Suprapubic skin (tissue), 4 donors: Measurements from ENCODE around the gene TMEM91. TPM values are rescaled to one million over a fixed set of nuclear protein-coding genes. Genes with fewer than 3 reads are reported as not detected.

Source experiments
- DNase-seq, 2 donors: peaks; one replicate each; pipeline ENCODE4 v3.0.0-alpha.2; 2019; ENCODE audit warnings: low spot score in 2 of 2
- H3K27ac ChIP-seq: fragments of 200-600 bp; sonication (generic); one replicate; pipeline ENCODE4 v1.5.1; 2019
- H3K27me3 ChIP-seq: fragments of 200-600 bp; sonication (generic); one replicate; pipeline ENCODE4 v1.5.1; 2019
- H3K36me3 ChIP-seq: fragments of 200-600 bp; sonication (generic); one replicate; pipeline ENCODE4 v1.5.1; 2019
- H3K4me1 ChIP-seq: fragments of 200-600 bp; sonication (generic); one replicate; pipeline ENCODE4 v1.5.1; 2019
- H3K4me3 ChIP-seq: fragments of 200-600 bp; sonication (generic); one replicate; pipeline ENCODE4 v1.5.1; 2019; ENCODE audit warnings: mild to moderate bottlenecking
- H3K9me3 ChIP-seq: fragments of 200-600 bp; sonication (generic); one replicate; pipeline ENCODE4 v1.5.1; 2019
- CTCF ChIP-seq, 2 donors: fragments of 200-600 bp in 1 of 2; fragments of 450-650 bp in 1 of 2; sonication (generic) in 1 of 2; IDR thresholded peaks; one replicate each; pipeline ENCODE4 v1.5.1; 2016 to 2019; ENCODE audit warnings: antibody characterized with exemption in 2 of 2, mild to moderate bottlenecking in 1 of 2, moderate library complexity in 1 of 2
- EP300 ChIP-seq: sonication (generic); formaldehyde crosslinking; IDR thresholded peaks from one replicate; pipeline ENCODE4 v1.6.1; 2017; ENCODE audit warnings: antibody characterized with exemption
- POLR2A ChIP-seq, 2 donors: fragments of 450-650 bp; IDR thresholded peaks; one replicate each; pipeline ENCODE4 v1.6.1; 2017; ENCODE audit warnings: antibody characterized with exemption in 2 of 2, mild to moderate bottlenecking in 2 of 2, moderate library complexity in 2 of 2
- POLR2AphosphoS5 ChIP-seq, 3 donors: sonication (generic); formaldehyde crosslinking; IDR thresholded peaks; one replicate each; pipeline ENCODE4 v1.6.1; 2017; ENCODE audit warnings: antibody characterized with exemption in 3 of 3
- WGBS: methylation state at CpG from one replicate; pipeline ENCODE4 v1.1.5; 2018; 5-methylcytosine and 5-hydroxymethylcytosine counted together
- total RNA-seq, 4 donors: library from RNA; depleted of rRNA; stranded (reverse); fragments of >200 nt; gene quantifications; one replicate each; pipeline ENCODE4 v1.1.0, GENCODE V29; 2016

The TMEM91 gene
- total RNA-seq, 4 donors from 2014 or later, result 29.6 to 109 (median 88.1) TPM

- Histone ChIP-seq H3K27me3 (no peaks in the 10 kb centered on the region), H3K9me3 (no peaks in the 10 kb centered on the region), H3K27ac (no peak overlapping the region), H3K4me3 (peak overlapping the region; percentile 57), H3K4me1 (peaks cover 44% of the 10 kb centered on the region), H3K36me3 (peaks cover 60% of the 10 kb centered on the region)
- peak in 1 of 2 donors; percentile 62 for DNase-seq
- WGBS, result 75% methylated on average over 8 of the region's 28 CpGs
- TF ChIP-seq POLR2AphosphoS5 (IDR thresholded peaks at IDR 0.05) (no peak), CTCF (IDR thresholded peaks at IDR 0.05) (no peak), EP300 (no peak), POLR2A (IDR thresholded peaks at IDR 0.05) (no peak)
Observed at GRCh38 chr19:41425174-41426115, 49.1 kb downstream of the TMEM91 start.

- DNase-seq, result peak; percentile 72 to 80
- peaks cover 60% of the 10 kb centered on the region for H3K36me3 ChIP-seq
Observed at GRCh38 chr19:41426116-41426841, 49.9 kb downstream of the TMEM91 start.

GRCh38 chr19:41426952-41427646, 50.8 kb downstream of the TMEM91 start, which contains the start of gene B3GNT8:
Gene B3GNT8 (minus strand): TSS chr19:41427374. CDS start chr19:41426778, 596 bp downstream.
- Histone ChIP-seq H3K27me3 (no peaks in the 10 kb centered on the region), H3K4me1 (peaks cover 44% of the 10 kb centered on the region), H3K4me3 (peak within 1 kb of the TSS; percentile 57), H3K36me3 (peaks cover 62% of the 10 kb centered on the region), H3K27ac (peak within 1 kb of the TSS; percentile 61), H3K9me3 (no peaks in the 10 kb centered on the region)
- WGBS, result 13% methylated on average over 19 of the region's 19 CpGs
- DNase-seq, result peak; percentile 88 to 92
- peak in 1 of 3 donors; percentile 21 for TF ChIP-seq POLR2AphosphoS5 (IDR thresholded peaks at IDR 0.05)
- no peak for TF ChIP-seq EP300
- no peak for TF ChIP-seq CTCF (IDR thresholded peaks at IDR 0.05)

More at GRCh38 chr19:41426116-41426841, 49.9 kb downstream of the TMEM91 start:
- H3K27ac ChIP-seq, result peak overlapping the region; percentile 61
- H3K4me1 ChIP-seq, result peaks cover 44% of the 10 kb centered on the region
- H3K4me3 ChIP-seq, result peak overlapping the region; percentile 57
- H3K27me3 ChIP-seq, result no peaks in the 10 kb centered on the region
- 75% methylated on average over 22 of the region's 36 CpGs for WGBS
- no peak for TF ChIP-seq POLR2AphosphoS5 (IDR thresholded peaks at IDR 0.05)
- TF ChIP-seq POLR2A (IDR thresholded peaks at IDR 0.05), result no peak
- TF ChIP-seq CTCF (IDR thresholded peaks at IDR 0.05), result no peak
- TF ChIP-seq EP300, result no peak
- no peaks in the 10 kb centered on the region for H3K9me3 ChIP-seq

- H3K4me1 ChIP-seq, result peaks cover 44% of the 10 kb centered on the region
- peak overlapping the region; percentile 57 for H3K4me3 ChIP-seq
- TF ChIP-seq POLR2AphosphoS5 (IDR thresholded peaks at IDR 0.05) (no peak), CTCF (IDR thresholded peaks at IDR 0.05) (no peak), POLR2A (IDR thresholded peaks at IDR 0.05) (no peak), EP300 (no peak)
- H3K27ac ChIP-seq, result peak overlapping the region; percentile 61
- peak in 1 of 2 donors; percentile 76 for DNase-seq
- WGBS, result 8% methylated on average over 23 of the region's 23 CpGs
- H3K36me3 ChIP-seq, result peaks cover 62% of the 10 kb centered on the region
- H3K27me3 ChIP-seq, result no peaks in the 10 kb centered on the region
- H3K9me3 ChIP-seq, result no peaks in the 10 kb centered on the region
Observed at GRCh38 chr19:41427647-41428480, 51.5 kb downstream of the TMEM91 start.
